22Rv1 (cell line): ENCODE measurements around the gene GEN1.

ENCODE experiments used
- CTCF ChIP-seq: fragments of 450-650 bp; IDR thresholded peaks from 2 replicates; pipeline ENCODE4 v1.5.1; 2017; ENCODE audit warnings: mild to moderate bottlenecking
- ZFX ChIP-seq: fragments of 450-650 bp; IDR thresholded peaks from 2 replicates; pipeline ENCODE4 v1.6.1; 2017; ENCODE audit warnings: antibody characterized with exemption, borderline replicate concordance

- no peak for TF ChIP-seq CTCF
- no peak for TF ChIP-seq ZFX
Measured at GRCh38 chr2:17803497-17803896, 49.6 kb downstream of the GEN1 start.
